Stomach smooth muscle (tissue), 2 donors: ENCODE results near the gene SLC9B2.

ENCODE experiments used
- H3K27ac ChIP-seq: one replicate; pipeline ENCODE4 v1.7.0; 2013; ENCODE audit warnings: mild to moderate bottlenecking, low read length, inconsistent platforms
- H3K27me3 ChIP-seq, 2 donors: one replicate each; pipeline ENCODE4 v1.7.0; 2013; ENCODE audit warnings: low read length in 2 of 2; ENCODE audit not compliant: insufficient read depth in 2 of 2, control insufficient read depth in 1 of 2
- H3K36me3 ChIP-seq, 2 donors: one replicate each; pipeline ENCODE4 v1.7.0; 2013; ENCODE audit warnings: low read length in 2 of 2; ENCODE audit not compliant: control insufficient read depth in 2 of 2, insufficient read depth in 2 of 2
- H3K4me1 ChIP-seq: one replicate; pipeline ENCODE4 v1.7.0; 2013; ENCODE audit warnings: low read length; ENCODE audit not compliant: control insufficient read depth, insufficient read depth
- H3K4me3 ChIP-seq, 2 donors: one replicate each; pipeline ENCODE4 v1.7.0; 2013; ENCODE audit warnings: low read length in 2 of 2
- H3K9ac ChIP-seq, 2 donors: one replicate each; pipeline ENCODE4 v1.7.0; 2013; ENCODE audit warnings: low read length in 2 of 2, mild to moderate bottlenecking in 1 of 2
- H3K9me3 ChIP-seq, 2 donors: one replicate each; pipeline ENCODE4 v1.7.0; 2013; ENCODE audit warnings: low read length in 2 of 2; ENCODE audit not compliant: control insufficient read depth in 2 of 2
- donor health status: healthy.
- donor health status: Pancreatic carcinoma.

Gene SLC9B2

DNA sequence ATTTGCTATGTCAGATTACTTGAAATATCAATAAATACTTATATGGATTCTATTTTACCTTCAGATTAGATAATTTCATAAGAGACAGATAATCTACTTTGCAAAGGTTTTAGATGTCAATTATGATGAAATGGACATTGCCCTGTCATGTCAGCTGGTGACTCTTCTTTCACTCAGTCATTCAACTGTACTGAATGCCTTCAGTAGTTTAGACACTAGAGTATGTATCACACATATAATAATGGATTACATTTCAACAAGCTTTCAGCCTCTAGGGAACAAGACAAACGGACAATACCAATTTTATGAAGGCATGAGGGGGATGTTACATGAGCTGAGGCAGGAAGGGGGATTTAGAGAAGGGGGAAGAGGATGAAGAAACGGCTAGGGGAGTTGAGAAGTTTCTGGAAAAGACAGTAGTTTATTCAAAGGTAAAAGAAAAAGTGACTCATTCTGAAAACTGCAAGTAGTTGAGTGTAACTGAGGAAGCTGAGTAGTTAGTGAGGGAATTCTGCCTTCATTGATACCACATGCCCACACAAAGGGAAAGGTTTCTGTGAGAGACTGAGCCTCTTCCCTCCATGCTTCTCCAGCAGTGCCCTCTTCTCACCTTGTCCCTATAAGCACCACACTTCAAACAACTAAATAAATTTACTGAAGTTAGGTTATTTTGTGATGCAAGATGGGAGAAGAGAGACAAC is 25.7 kb downstream of the SLC9B2 start:
- H3K9ac ChIP-seq: no peak overlapping the region
- no peak overlapping the region for H3K27ac ChIP-seq
- H3K27me3 ChIP-seq: no peaks in the 10 kb centered on the region
- H3K4me1 ChIP-seq: no peaks in the 10 kb centered on the region
- no peaks in the 10 kb centered on the region for H3K9me3 ChIP-seq
- H3K4me3 ChIP-seq: no peak overlapping the region
- H3K36me3 ChIP-seq: peaks cover 4 to 8% of the 10 kb centered on the region in 2 donors

GRCh38 chr4:103046416-103047290 is 29.9 kb downstream of the SLC9B2 start:
- Histone ChIP-seq H3K36me3 (peaks cover 4 to 18% of the 10 kb centered on the region in 2 donors), H3K27me3 (no peaks in the 10 kb centered on the region), H3K9ac (no peak overlapping the region), H3K4me3 (no peak overlapping the region), H3K4me1 (no peaks in the 10 kb centered on the region), H3K9me3 (no peaks in the 10 kb centered on the region), H3K27ac (no peak overlapping the region)

DNA sequence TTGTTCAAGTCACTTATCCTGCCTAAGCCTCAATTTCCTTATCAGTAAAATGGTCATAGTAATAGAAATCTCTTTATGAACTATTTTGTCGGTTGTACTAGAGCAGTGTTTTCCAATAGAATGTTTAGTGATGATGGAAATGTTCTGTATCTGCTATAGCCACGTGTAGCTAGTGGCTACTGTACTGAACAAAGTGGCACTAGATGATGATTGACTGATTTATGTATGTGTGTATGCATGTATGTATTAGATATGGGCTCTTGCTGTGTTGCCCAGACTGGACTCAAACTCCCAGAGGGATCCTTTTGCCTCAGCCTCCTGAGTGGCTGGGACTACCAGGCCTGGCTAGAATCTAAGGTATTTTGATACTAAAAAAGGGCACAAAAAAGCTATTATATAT is 32.4 kb downstream of the SLC9B2 start:
- H3K36me3 ChIP-seq: peaks cover 4 to 18% of the 10 kb centered on the region in 2 donors
- no peaks in the 10 kb centered on the region for H3K4me1 ChIP-seq
- no peak overlapping the region for H3K27ac ChIP-seq
- H3K9me3 ChIP-seq: no peaks in the 10 kb centered on the region
- no peak overlapping the region for H3K4me3 ChIP-seq
- H3K9ac ChIP-seq: no peak overlapping the region
- H3K27me3 ChIP-seq: no peaks in the 10 kb centered on the region

GRCh38 chr4:103036169-103036568 is 40.4 kb downstream of the SLC9B2 start:
- Histone ChIP-seq H3K27me3 (no peaks in the 10 kb centered on the region), H3K9me3 (no peaks in the 10 kb centered on the region), H3K9ac (no peak overlapping the region), H3K27ac (no peak overlapping the region), H3K4me1 (no peaks in the 10 kb centered on the region), H3K4me3 (no peak overlapping the region), H3K36me3 (peaks cover 0 to 4% of the 10 kb centered on the region in 2 donors)

DNA sequence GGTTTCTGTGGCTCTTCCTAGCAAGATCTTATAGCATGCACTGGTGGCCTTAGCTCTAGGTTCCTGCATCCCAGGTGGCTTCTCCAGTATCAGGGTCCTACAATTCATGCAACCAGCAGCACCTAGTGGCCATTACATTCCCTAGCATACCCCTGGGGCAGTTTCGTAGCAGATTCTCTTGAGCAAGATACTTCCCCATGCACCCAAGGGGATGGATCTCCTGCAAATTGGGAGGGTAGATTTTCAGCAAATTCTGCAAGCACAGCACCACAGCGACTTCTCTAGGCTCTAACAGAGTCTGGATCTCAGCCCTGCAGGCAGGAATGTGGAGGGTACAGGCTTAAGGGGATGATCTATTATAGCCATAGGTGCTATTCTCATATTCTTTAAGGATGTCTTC is 44.0 kb downstream of the SLC9B2 start:
- no peaks in the 10 kb centered on the region for H3K4me1 ChIP-seq
- H3K4me3 ChIP-seq: no peak overlapping the region
- no peak overlapping the region for H3K27ac ChIP-seq
- no peaks in the 10 kb centered on the region for H3K27me3 ChIP-seq
- no peak overlapping the region for H3K9ac ChIP-seq
- no peaks in the 10 kb centered on the region for H3K9me3 ChIP-seq
- H3K36me3 ChIP-seq: peaks cover 0 to 4% of the 10 kb centered on the region in 2 donors

GRCh38 chr4:103030791-103031190 is 45.8 kb downstream of the SLC9B2 start:
- Histone ChIP-seq H3K27ac (no peak overlapping the region), H3K9ac (no peak overlapping the region), H3K4me3 (no peak overlapping the region), H3K4me1 (no peaks in the 10 kb centered on the region), H3K9me3 (no peaks in the 10 kb centered on the region), H3K36me3 (no peaks in the 10 kb centered on the region), H3K27me3 (no peaks in the 10 kb centered on the region)

DNA sequence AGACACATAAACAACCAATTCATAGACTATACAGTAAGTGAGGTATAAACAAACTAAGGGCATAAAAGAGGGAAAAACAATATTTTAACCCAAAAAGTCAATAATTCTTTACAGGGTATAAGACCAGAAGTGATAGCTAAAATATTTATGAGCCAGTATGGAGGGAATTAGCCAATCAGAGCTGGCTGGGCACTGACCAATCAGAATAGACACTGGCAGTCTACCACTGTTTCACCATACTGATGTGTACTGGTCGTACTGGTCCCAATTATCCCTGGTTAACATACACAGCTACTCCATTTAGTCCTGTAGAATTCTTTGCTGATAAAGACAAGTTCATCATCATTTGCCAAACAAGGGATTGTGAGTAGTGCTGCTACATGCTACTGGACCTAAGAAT is 47.3 kb downstream of the SLC9B2 start:
- no peak overlapping the region for H3K27ac ChIP-seq
- H3K9ac ChIP-seq: no peak overlapping the region
- no peaks in the 10 kb centered on the region for H3K4me1 ChIP-seq
- no peaks in the 10 kb centered on the region for H3K27me3 ChIP-seq
- no peak overlapping the region for H3K4me3 ChIP-seq
- H3K9me3 ChIP-seq: no peaks in the 10 kb centered on the region
- no peaks in the 10 kb centered on the region for H3K36me3 ChIP-seq

DNA sequence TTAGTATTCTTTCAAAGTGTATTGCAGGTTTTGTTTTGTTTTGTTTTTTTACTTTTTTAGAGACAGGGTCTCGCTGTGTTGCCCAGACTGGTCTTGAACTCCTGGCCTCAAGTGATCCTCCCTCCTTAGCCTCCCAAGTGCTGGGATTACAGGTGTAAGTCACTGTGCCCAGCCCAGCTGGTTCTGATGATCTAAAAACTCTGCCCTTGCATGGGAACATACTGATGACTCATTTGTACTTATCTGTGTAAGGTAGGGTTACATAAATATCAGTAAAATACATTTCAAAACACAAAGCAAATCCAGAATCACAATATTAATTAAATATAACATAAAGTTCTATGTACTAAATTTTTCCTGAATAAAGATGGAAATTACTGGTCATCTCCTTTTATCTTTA is 49.7 kb downstream of the SLC9B2 start:
- H3K27ac ChIP-seq: no peak overlapping the region
- H3K9ac ChIP-seq: no peak overlapping the region
- no peaks in the 10 kb centered on the region for H3K4me1 ChIP-seq
- no peaks in the 10 kb centered on the region for H3K27me3 ChIP-seq
- H3K36me3 ChIP-seq: no peaks in the 10 kb centered on the region
- no peaks in the 10 kb centered on the region for H3K9me3 ChIP-seq
- no peak overlapping the region for H3K4me3 ChIP-seq

GRCh38 chr4:103024996-103025395 is 51.6 kb downstream of the SLC9B2 start:
- H3K4me3 ChIP-seq: no peak overlapping the region
- H3K4me1 ChIP-seq: no peaks in the 10 kb centered on the region
- H3K9me3 ChIP-seq: no peaks in the 10 kb centered on the region
- no peaks in the 10 kb centered on the region for H3K27me3 ChIP-seq
- H3K9ac ChIP-seq: no peak overlapping the region
- H3K27ac ChIP-seq: no peak overlapping the region
- no peaks in the 10 kb centered on the region for H3K36me3 ChIP-seq

- no peaks in the 10 kb centered on the region for H3K36me3 ChIP-seq
- H3K4me3 ChIP-seq: no peak overlapping the region
- H3K27ac ChIP-seq: no peak overlapping the region
- no peaks in the 10 kb centered on the region for H3K9me3 ChIP-seq
- H3K4me1 ChIP-seq: no peaks in the 10 kb centered on the region
- H3K9ac ChIP-seq: no peak overlapping the region
- no peaks in the 10 kb centered on the region for H3K27me3 ChIP-seq
These were observed 55.4 kb downstream of the SLC9B2 start for GRCh38 chr4:103021120-103021519.
